Stimulated activated CD4-positive, alpha-beta T cell treated with anti-CD3 and anti-CD28 coated beads, Interleukin-2, amount 100 ng/mL, for 24 hours (primary cell): ENCODE data around the gene CDX2.

Source experiments
- DNase-seq, 2 donors: peaks; one replicate each; pipeline ENCODE4 v3.0.0-alpha.2; 2020

CDX2 gene

DNA sequence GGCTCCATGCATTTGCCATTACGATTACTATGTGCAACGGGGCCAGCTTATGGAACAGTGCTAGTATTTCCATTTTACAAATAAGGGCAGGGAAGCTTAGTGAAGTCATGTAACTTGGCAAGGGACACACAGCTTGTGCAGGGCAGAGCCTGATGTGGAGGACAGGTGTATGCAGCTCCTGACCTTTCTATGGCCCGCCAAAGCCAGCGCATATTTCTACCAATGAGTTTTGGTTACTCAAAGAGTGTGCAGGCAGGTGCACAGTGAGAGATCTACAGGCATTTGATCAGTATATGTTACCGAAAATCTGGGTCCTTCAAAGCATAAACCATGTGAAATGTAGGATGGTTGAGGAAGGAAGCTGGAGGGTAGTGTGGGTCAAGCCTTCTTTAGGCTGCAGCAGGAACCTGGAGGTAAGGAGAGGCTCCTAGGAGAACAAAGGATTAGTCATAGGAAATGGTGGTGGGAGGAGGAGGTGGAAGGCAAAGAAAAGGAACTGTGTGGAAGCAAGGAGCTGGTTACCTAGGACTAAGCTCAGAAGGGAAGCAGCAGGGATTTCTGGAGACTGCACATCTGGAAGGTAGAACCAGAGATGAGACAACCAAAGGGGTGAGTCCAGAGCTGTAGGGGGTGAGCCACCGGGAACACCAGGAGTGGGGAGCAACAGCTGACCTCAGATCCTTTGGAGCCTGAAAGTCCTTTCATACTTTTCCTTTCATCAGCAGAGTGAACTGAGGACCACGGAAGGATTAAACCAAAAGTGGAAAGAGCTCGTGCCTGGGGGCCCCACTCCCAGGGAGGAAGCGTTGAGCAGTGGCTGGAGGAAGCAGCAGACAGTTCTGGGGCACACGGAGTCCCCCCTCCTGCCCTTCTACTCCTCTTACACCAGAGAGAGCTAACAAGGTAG, 53.6 kb downstream of the CDX2 start:
- DNase-seq = no peak

GRCh38 chr13:27913160-27913559, 56.0 kb downstream of the CDX2 start:
- no peak for DNase-seq

DNA sequence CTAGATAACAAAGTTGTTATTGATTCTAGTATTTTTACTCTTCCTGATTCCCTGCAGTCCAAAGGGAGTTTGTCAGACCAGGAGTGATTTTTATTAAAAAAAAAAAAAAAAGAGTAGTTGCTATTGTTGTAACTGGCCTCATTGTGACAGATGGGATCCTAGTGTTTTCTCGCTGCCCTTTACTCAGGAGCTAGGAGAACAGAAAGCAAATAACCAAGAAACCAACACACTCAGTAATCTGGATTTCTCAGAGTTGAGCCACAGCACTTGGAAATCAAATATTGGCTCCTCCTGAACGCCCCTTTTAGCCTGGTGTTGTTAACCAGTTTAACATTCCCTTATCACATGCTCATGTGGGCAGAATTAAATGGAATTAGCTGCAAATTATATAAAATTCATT, 57.6 kb downstream of the CDX2 start:
- DNase-seq = no peak
